Fibroblast of skin of abdomen (primary cell): ENCODE measurements around the gene SSBP3.

ENCODE experiments used
- DNase-seq: peaks from one replicate; pipeline ENCODE4 v3.0.0-alpha.2; 2013

SSBP3 gene

GRCh38 chr1:54282101-54282847 is 123.9 kb downstream of the SSBP3 start:
- DNase-seq = no peak

GRCh38 chr1:54280651-54281050 is 125.5 kb downstream of the SSBP3 start:
- no peak for DNase-seq

- DNase-seq = no peak
These were observed 126.7 kb downstream of the SSBP3 start for GRCh38 chr1:54279457-54279856.

GRCh38 chr1:54278941-54279422 is 127.2 kb downstream of the SSBP3 start:
- DNase-seq = peak; percentile 83

GRCh38 chr1:54277451-54278341 is 128.5 kb downstream of the SSBP3 start:
- DNase-seq = no peak

GRCh38 chr1:54276617-54277450 is 129.4 kb downstream of the SSBP3 start:
- no peak for DNase-seq

- DNase-seq = peak; percentile 39
These were observed 130.8 kb downstream of the SSBP3 start for GRCh38 chr1:54275349-54275748.

GRCh38 chr1:54274881-54275280 is 131.3 kb downstream of the SSBP3 start:
- no peak for DNase-seq

- DNase-seq = no peak
These were observed 131.7 kb downstream of the SSBP3 start for GRCh38 chr1:54274448-54274847.

GRCh38 chr1:54273795-54274163 is 132.4 kb downstream of the SSBP3 start:
- DNase-seq = peak; percentile 23

GRCh38 chr1:54273092-54273794 is 133.0 kb downstream of the SSBP3 start:
- DNase-seq = peak; percentile 95

GRCh38 chr1:54272772-54273091 is 133.5 kb downstream of the SSBP3 start:
- DNase-seq = no peak

- peak; percentile 26 for DNase-seq
These were observed 134.1 kb downstream of the SSBP3 start for GRCh38 chr1:54272134-54272533.

- DNase-seq = no peak
These were observed 134.9 kb downstream of the SSBP3 start for GRCh38 chr1:54271341-54271740.

GRCh38 chr1:54270543-54270942 is 135.7 kb downstream of the SSBP3 start:
- no peak for DNase-seq

- no peak for DNase-seq
These were observed 137.4 kb downstream of the SSBP3 start for GRCh38 chr1:54268762-54269297.

GRCh38 chr1:54267815-54268761 is 138.1 kb downstream of the SSBP3 start:
- DNase-seq = no peak

GRCh38 chr1:54266908-54267307 is 139.3 kb downstream of the SSBP3 start:
- DNase-seq = no peak

- no peak for DNase-seq
These were observed 140.0 kb downstream of the SSBP3 start for GRCh38 chr1:54266195-54266594.

GRCh38 chr1:54265659-54266058 is 140.5 kb downstream of the SSBP3 start:
- DNase-seq = no peak

GRCh38 chr1:54265126-54265525 is 141.1 kb downstream of the SSBP3 start:
- no peak for DNase-seq
